Thyroid gland (tissue), 4 donors: ENCODE measurements around the gene RND2.

Source experiments
- POLR2A ChIP-seq, 2 donors: fragments of 450-650 bp; IDR thresholded peaks; one replicate each; pipeline ENCODE4 v1.6.1; 2017; ENCODE audit warnings: antibody characterized with exemption in 2 of 2, mild to moderate bottlenecking in 2 of 2, moderate library complexity in 1 of 2
- TF ChIP-seq, protein P1 (sequence below), 6 experiments: fragments of 200-600 bp in 3 of 6; fragments of 450-650 bp in 3 of 6; sonication (generic) in 3 of 6; IDR thresholded peaks; one replicate each; pipeline ENCODE4 v1.5.1; 2016 to 2019; ENCODE audit warnings: antibody characterized with exemption in 6 of 6, mild to moderate bottlenecking in 2 of 6, inconsistent platforms in 1 of 6, moderate library complexity in 1 of 6

DNA sequence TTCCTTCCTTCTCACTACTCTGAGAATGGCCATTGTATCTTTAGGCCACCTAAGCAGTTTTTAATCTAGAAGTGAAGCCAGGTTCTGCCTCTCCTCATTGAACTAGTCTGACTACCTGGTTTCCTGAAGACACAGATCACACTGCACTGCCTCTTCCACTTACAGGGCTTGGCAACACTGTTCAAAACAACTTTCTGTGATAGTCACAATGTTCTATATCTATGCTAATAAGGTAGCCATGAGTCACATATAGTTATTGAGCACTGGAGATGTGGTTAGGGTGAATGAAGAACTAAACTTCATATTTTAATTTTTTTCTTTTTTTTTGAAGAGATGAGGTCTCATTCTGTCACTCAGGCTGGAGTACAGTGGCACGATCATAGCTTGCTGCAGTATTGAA lies 26.9 kb downstream of the RND2 start:
- TF ChIP-seq, protein P1, sequence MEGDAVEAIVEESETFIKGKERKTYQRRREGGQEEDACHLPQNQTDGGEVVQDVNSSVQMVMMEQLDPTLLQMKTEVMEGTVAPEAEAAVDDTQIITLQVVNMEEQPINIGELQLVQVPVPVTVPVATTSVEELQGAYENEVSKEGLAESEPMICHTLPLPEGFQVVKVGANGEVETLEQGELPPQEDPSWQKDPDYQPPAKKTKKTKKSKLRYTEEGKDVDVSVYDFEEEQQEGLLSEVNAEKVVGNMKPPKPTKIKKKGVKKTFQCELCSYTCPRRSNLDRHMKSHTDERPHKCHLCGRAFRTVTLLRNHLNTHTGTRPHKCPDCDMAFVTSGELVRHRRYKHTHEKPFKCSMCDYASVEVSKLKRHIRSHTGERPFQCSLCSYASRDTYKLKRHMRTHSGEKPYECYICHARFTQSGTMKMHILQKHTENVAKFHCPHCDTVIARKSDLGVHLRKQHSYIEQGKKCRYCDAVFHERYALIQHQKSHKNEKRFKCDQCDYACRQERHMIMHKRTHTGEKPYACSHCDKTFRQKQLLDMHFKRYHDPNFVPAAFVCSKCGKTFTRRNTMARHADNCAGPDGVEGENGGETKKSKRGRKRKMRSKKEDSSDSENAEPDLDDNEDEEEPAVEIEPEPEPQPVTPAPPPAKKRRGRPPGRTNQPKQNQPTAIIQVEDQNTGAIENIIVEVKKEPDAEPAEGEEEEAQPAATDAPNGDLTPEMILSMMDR (IDR thresholded peaks at IDR 0.05): no peak
- no peak for TF ChIP-seq POLR2A (IDR thresholded peaks at IDR 0.05)
